K562 (cell line): ENCODE results near the gene LGR6.

Experiments
- CBX5 ChIP-seq: IDR thresholded peaks from 2 replicates; pipeline ENCODE4 v1.6.1; 2014; ENCODE audit warnings: low read depth, borderline replicate concordance
- CC2D1A ChIP-seq: fragments of 450-650 bp; IDR thresholded peaks from 2 replicates; pipeline ENCODE4 v1.6.1; 2017; ENCODE audit warnings: mild to moderate bottlenecking
- E2F4 ChIP-seq: sonication (generic); formaldehyde crosslinking; IDR thresholded peaks from 2 replicates; pipeline ENCODE4 v1.8.0; 2022; ENCODE audit warnings: mild to moderate bottlenecking, low read depth, missing genetic modification reagents
- EP300 ChIP-seq: IDR thresholded peaks from 2 replicates; pipeline ENCODE4 v1.6.1; 2012; ENCODE audit warnings: low read length, improper control_type of control experiment
- HOMEZ ChIP-seq: fragments of 250-450 bp; sonication (Bioruptor Pico); IDR thresholded peaks from 2 replicates; pipeline ENCODE4 v1.4.0; 2020; ENCODE audit warnings: mild to moderate bottlenecking, moderate library complexity
- NFATC3 ChIP-seq: fragments of 450-650 bp; IDR thresholded peaks from 2 replicates; pipeline ENCODE4 v1.6.1; 2017; ENCODE audit warnings: mild to moderate bottlenecking
- NR2C2 ChIP-seq, 2 experiments: fragments of 200-800 bp in 1 of 2; sonication (Bioruptor generic) in 1 of 2; sonication (generic) in 1 of 2; formaldehyde crosslinking in 1 of 2; IDR thresholded peaks; 2 replicates each; pipeline versions ENCODE4 v1.6.1 to v1.8.0; 2016 to 2022; ENCODE audit warnings: mild to moderate bottlenecking in 1 of 2, missing compliant biosample characterization in 1 of 2, missing genetic modification characterization in 1 of 2, missing genetic modification reagents in 1 of 2
- NR4A1 ChIP-seq, 2 experiments: fragments of 250-450 bp in 1 of 2; fragments of 450-650 bp in 1 of 2; sonication (Bioruptor Pico) in 1 of 2; IDR thresholded peaks; 2 replicates each; pipeline versions ENCODE4 v1.4.0 to v1.6.1; 2016 to 2020; ENCODE audit warnings: mild to moderate bottlenecking in 2 of 2, missing compliant biosample characterization in 1 of 2, missing genetic modification characterization in 1 of 2, moderate library complexity in 1 of 2
- POLR2A ChIP-seq: fragments of 450-650 bp; conservative IDR thresholded peaks from 2 replicates; pipeline ENCODE4 v1.6.1; 2016
- SMC3 ChIP-seq: conservative IDR thresholded peaks from 2 replicates; pipeline ENCODE4 v1.6.1; 2011; ENCODE audit warnings: low read depth, low read length, improper control_type of control experiment; ENCODE audit not compliant: insufficient read depth
- U2AF1 ChIP-seq: fragments of 200-400 bp; formaldehyde crosslinking; optimal IDR thresholded peaks from 2 replicates; pipeline ENCODE3; 2017; ENCODE audit warnings: mild to moderate bottlenecking, low read depth, low read length, moderate library complexity
- USF1 ChIP-seq: sonication (generic); formaldehyde crosslinking; IDR thresholded peaks from 2 replicates; pipeline ENCODE4 v1.9.0; 2022; ENCODE audit warnings: mild to moderate bottlenecking, missing genetic modification reagents
- TF ChIP-seq, protein P1 (sequence below), 3 experiments: IDR thresholded peaks in 2 of 3; conservative IDR thresholded peaks in 1 of 3; 2 replicates each; pipeline ENCODE4 v1.5.1; 2011 to 2012; ENCODE audit warnings: low read length in 3 of 3, mild to moderate bottlenecking in 3 of 3, control low read depth in 2 of 3, improper control_type of control experiment in 1 of 3, inconsistent platforms in 1 of 3, low read depth in 1 of 3, mixed read lengths in 1 of 3, moderate library complexity in 1 of 3; ENCODE audit not compliant: insufficient read depth in 2 of 3
- TF ChIP-seq, protein P2 (sequence below), 2 experiments: fragments of 450-650 bp; IDR thresholded peaks; 2 replicates each; pipeline ENCODE4 v1.6.1; 2016

GRCh38 chr1:202291961-202292712, 98.5 kb downstream of the LGR6 start:
- TF ChIP-seq E2F4 (no peak), NFATC3 (no peak), U2AF1 (no peak), NR2C2 (CRISPR knock-in tag; IDR thresholded peaks at IDR 0.05) (no peak), NR2C2 (tag; IDR thresholded peaks at IDR 0.05) (no peak), HOMEZ (CRISPR knock-in tag) (no peak), EP300 (no peak), CC2D1A (no peak), NR4A1 (CRISPR knock-in tag; IDR thresholded peaks at IDR 0.05) (no peak), NR4A1 (tag; IDR thresholded peaks at IDR 0.05) (no peak), POLR2A (no peak), CBX5 (no peak), USF1 (CRISPR knock-in tag) (no peak), SMC3 (no peak)
- TF ChIP-seq, protein P1, sequence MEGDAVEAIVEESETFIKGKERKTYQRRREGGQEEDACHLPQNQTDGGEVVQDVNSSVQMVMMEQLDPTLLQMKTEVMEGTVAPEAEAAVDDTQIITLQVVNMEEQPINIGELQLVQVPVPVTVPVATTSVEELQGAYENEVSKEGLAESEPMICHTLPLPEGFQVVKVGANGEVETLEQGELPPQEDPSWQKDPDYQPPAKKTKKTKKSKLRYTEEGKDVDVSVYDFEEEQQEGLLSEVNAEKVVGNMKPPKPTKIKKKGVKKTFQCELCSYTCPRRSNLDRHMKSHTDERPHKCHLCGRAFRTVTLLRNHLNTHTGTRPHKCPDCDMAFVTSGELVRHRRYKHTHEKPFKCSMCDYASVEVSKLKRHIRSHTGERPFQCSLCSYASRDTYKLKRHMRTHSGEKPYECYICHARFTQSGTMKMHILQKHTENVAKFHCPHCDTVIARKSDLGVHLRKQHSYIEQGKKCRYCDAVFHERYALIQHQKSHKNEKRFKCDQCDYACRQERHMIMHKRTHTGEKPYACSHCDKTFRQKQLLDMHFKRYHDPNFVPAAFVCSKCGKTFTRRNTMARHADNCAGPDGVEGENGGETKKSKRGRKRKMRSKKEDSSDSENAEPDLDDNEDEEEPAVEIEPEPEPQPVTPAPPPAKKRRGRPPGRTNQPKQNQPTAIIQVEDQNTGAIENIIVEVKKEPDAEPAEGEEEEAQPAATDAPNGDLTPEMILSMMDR (IDR thresholded peaks at IDR 0.05 in 2 of 3, conservative IDR thresholded peaks at IDR 0.05 in 1 of 3; ENCODE audit: insufficient read depth in 2 of 3, low read depth in 1 of 3, low read length in 3 of 3), result no peak
- TF ChIP-seq, protein P2, sequence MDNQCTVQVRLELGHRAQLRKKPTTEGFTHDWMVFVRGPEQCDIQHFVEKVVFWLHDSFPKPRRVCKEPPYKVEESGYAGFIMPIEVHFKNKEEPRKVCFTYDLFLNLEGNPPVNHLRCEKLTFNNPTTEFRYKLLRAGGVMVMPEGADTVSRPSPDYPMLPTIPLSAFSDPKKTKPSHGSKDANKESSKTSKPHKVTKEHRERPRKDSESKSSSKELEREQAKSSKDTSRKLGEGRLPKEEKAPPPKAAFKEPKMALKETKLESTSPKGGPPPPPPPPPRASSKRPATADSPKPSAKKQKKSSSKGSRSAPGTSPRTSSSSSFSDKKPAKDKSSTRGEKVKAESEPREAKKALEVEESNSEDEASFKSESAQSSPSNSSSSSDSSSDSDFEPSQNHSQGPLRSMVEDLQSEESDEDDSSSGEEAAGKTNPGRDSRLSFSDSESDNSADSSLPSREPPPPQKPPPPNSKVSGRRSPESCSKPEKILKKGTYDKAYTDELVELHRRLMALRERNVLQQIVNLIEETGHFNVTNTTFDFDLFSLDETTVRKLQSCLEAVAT (IDR thresholded peaks at IDR 0.05), result no peak
